Measurements from ENCODE around the gene DRICH1.

DNA sequence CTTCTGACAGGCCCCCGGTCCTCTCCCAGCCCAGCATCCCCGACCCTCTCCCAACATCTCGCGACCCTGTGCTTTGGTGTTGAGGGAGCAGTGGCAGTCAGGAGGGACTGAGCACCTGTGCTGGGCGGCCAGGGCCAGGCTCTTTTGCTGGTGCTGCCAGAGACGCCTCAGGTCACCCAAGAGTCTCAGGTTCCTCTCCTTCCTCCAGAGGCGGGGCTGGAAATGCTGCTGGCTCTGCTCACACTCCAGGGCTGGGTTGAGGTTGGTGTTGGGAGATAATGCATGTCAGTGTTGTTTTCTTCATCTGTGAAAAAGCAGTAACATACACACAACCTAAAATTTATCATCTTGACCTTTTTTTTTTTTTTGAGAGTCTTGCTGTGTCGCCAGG is 50.9 kb downstream of the DRICH1 start:
- TF ChIP-seq, protein P1, sequence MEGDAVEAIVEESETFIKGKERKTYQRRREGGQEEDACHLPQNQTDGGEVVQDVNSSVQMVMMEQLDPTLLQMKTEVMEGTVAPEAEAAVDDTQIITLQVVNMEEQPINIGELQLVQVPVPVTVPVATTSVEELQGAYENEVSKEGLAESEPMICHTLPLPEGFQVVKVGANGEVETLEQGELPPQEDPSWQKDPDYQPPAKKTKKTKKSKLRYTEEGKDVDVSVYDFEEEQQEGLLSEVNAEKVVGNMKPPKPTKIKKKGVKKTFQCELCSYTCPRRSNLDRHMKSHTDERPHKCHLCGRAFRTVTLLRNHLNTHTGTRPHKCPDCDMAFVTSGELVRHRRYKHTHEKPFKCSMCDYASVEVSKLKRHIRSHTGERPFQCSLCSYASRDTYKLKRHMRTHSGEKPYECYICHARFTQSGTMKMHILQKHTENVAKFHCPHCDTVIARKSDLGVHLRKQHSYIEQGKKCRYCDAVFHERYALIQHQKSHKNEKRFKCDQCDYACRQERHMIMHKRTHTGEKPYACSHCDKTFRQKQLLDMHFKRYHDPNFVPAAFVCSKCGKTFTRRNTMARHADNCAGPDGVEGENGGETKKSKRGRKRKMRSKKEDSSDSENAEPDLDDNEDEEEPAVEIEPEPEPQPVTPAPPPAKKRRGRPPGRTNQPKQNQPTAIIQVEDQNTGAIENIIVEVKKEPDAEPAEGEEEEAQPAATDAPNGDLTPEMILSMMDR (IDR thresholded peaks at IDR 0.05): no peak
- TF ChIP-seq SIN3A (IDR thresholded peaks at IDR 0.05; ENCODE audit: borderline replicate concordance, insufficient read depth, low read depth, low read length) (no peak), TCF7L2 (IDR thresholded peaks at IDR 0.05; ENCODE audit: low read depth, low read length) (no peak), POLR2AphosphoS5 (IDR thresholded peaks at IDR 0.05; ENCODE audit: low read depth, low read length) (no peak), REST (IDR thresholded peaks at IDR 0.05; ENCODE audit: insufficient read depth in 1 of 2, low read depth in 2 of 2, low read length in 1 of 2) (no peak)
